GM21528 (cell line): ENCODE measurements around the gene TMEM151B.
"Not testable (repeated sequence)": the region's sequence is repeated elsewhere in the genome, so short reads cannot be mapped to it uniquely, and the experiment has no call there.

ENCODE experiments used
- ATAC-seq: cut with Tn5 transposase; IDR thresholded peaks from one replicate; pipeline ENCODE4 v1.9.1; 2021; ENCODE audit warnings: mild to moderate bottlenecking, moderate library complexity; ENCODE audit not compliant: unreplicated experiment, low FRiP score

Gene TMEM151B

GRCh38 chr6:44327096-44327495 is 56.8 kb downstream of the TMEM151B start:
- no peak for ATAC-seq

GRCh38 chr6:44327760-44328159 is 57.5 kb downstream of the TMEM151B start:
- ATAC-seq = no peak

GRCh38 chr6:44328203-44328602 is 58.0 kb downstream of the TMEM151B start:
- not testable (repeated sequence) for ATAC-seq

GRCh38 chr6:44329858-44330257 is 59.6 kb downstream of the TMEM151B start:
- no peak for ATAC-seq

GRCh38 chr6:44332585-44332984 is 62.3 kb downstream of the TMEM151B start:
- ATAC-seq = no peak

- no peak for ATAC-seq
These were observed 63.1 kb downstream of the TMEM151B start for GRCh38 chr6:44333273-44333919.

- ATAC-seq = no peak
These were observed 63.7 kb downstream of the TMEM151B start for GRCh38 chr6:44333942-44334341.

- no peak for ATAC-seq
These were observed 65.4 kb downstream of the TMEM151B start for GRCh38 chr6:44335631-44336030.

- no peak for ATAC-seq
These were observed 68.2 kb downstream of the TMEM151B start for GRCh38 chr6:44338228-44339122.

- ATAC-seq = no peak
These were observed 69.1 kb downstream of the TMEM151B start for GRCh38 chr6:44339301-44339700.

GRCh38 chr6:44339763-44340625 is 69.7 kb downstream of the TMEM151B start:
- ATAC-seq = no peak

GRCh38 chr6:44341095-44341890 is 71.0 kb downstream of the TMEM151B start:
- no peak for ATAC-seq

GRCh38 chr6:44342052-44342451 is 71.8 kb downstream of the TMEM151B start:
- no peak for ATAC-seq

- no peak for ATAC-seq
These were observed 72.2 kb downstream of the TMEM151B start, which contains the start of gene SPATS1 for GRCh38 chr6:44342489-44342888. Gene SPATS1, plus strand, starts transcription at chr6:44342650. Its CDS starts 446 bp downstream, at chr6:44343096.

GRCh38 chr6:44346818-44347217 is 76.6 kb downstream of the TMEM151B start:
- ATAC-seq = not testable (repeated sequence)

- no peak for ATAC-seq
These were observed 79.8 kb downstream of the TMEM151B start for GRCh38 chr6:44349904-44350649.

- not testable (repeated sequence) for ATAC-seq
These were observed 80.4 kb downstream of the TMEM151B start for GRCh38 chr6:44350650-44350994.

GRCh38 chr6:44352259-44352658 is 82.0 kb downstream of the TMEM151B start:
- no peak for ATAC-seq

GRCh38 chr6:44353336-44353735 is 83.1 kb downstream of the TMEM151B start:
- ATAC-seq = no peak
